Measurements from ENCODE around the gene RPL38. TPM values are rescaled to one million over a fixed set of nuclear protein-coding genes. Genes with fewer than 3 reads are reported as not detected.

Gene RPL38
- total RNA-seq, 2 experiments from 2014 or later, result 1,460 to 1,580 TPM

DNA sequence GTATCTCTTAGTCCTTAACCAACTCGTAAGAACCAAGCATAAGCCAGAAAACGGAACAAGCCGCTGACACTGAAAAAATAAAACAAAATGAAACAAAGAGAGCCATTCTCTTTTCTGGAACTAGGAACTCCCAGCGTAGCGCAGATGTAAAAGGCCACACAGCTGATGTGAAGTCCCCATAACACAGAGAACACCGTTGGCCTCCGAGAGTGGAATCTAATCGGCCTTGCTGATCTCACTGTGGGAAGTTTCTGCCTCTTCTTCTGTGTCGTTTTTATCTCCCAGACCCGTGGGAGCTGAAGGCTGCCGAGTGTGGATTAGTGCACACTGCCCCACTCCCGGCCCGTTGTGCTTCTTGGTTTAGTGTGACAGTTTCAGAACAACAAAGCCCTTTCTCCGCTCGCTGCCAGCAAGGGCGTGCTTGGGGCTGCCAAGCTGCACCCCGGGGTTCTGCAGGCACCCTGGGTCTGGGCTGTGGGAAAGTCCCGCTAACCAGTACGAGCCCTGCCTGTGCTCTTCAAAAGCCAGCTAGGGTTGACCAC is 31.6 kb downstream of the RPL38 start:
- ChIA-PET CTCF (no interaction called here), POLR2A (no interaction called here)
- H3K36me3 Mint-ChIP-seq, result peaks cover 2% of the 10 kb centered on the region
- H3K4me3 Mint-ChIP-seq, result no peak overlapping the region
- H3K9me3 Mint-ChIP-seq, result no peaks in the 10 kb centered on the region
- no peak overlapping the region for H3K27ac Mint-ChIP-seq
- no peaks in the 10 kb centered on the region for H3K27me3 Mint-ChIP-seq
- no peaks in the 10 kb centered on the region for H3K4me1 Mint-ChIP-seq (ENCODE audit: low read depth)
- intact Hi-C loops (cut with micrococcal nuclease), result no loop called here
- no peak for DNase-seq

DNA sequence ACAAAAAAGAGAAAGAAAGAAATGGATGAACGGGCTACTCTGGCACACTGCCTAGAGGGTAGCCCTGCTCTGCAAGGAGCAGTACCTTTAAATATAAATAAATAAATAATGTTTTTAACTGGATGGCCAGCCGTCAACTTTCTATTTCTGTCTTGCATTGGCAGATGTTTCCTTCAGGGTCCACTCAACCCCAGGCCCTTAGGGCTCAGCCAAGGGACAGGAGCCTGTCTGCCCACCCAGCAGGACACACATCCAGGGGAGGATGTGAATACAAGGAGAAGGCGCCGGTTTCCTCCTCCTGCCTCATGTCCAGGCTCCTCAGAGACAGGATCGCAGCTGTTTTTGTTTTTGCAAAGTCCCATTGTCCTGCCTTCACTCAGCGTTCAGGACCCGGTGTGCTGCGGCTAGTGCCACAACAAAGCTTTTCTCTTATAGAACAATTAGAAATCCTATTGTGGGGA is 32.5 kb downstream of the RPL38 start:
- Mint-ChIP-seq H3K4me3 (no peak overlapping the region), H3K36me3 (peaks cover 2% of the 10 kb centered on the region), H3K4me1 (ENCODE audit: low read depth) (no peaks in the 10 kb centered on the region), H3K9me3 (no peaks in the 10 kb centered on the region), H3K27me3 (no peaks in the 10 kb centered on the region), H3K27ac (no peak overlapping the region)
- DNase-seq, result no peak
- CTCF ChIA-PET, result no interaction called here
- intact Hi-C loops (cut with micrococcal nuclease), result no loop called here
- POLR2A ChIA-PET, result no interaction called here

DNA sequence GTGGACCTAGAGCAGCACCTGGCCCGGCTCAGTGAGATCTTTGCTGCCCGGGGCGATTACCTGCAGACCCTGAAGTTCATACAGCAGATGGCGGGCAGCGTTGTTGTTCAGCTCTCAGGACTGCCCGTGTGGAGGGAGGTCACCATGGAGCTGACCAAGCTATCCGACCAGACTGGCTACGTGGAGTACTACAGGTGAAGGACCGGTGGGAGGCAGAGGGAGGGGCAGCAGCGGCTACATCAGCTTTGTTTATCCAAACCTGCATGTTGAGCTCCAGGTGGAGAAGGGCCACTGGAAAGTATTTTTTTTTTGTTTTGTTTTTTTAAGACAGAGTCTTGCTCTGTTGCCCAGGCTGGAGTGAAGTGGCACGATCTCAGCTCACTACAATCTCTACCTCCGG is 33.8 kb downstream of the RPL38 start:
- no peak overlapping the region for H3K27ac Mint-ChIP-seq
- H3K36me3 Mint-ChIP-seq, result peaks cover 2% of the 10 kb centered on the region
- intact Hi-C loops (cut with micrococcal nuclease), result no loop called here
- ChIA-PET CTCF (interaction anchor here (0.7 kb wide), 1 partner anchor 35 kb away, joined by 4 read pairs; no protein-coding TSS in a partner anchor), POLR2A (no interaction called here)
- no peaks in the 10 kb centered on the region for H3K4me1 Mint-ChIP-seq (ENCODE audit: low read depth)
- H3K27me3 Mint-ChIP-seq, result no peaks in the 10 kb centered on the region
- H3K4me3 Mint-ChIP-seq, result no peak overlapping the region
- no peak for DNase-seq
- no peaks in the 10 kb centered on the region for H3K9me3 Mint-ChIP-seq

DNA sequence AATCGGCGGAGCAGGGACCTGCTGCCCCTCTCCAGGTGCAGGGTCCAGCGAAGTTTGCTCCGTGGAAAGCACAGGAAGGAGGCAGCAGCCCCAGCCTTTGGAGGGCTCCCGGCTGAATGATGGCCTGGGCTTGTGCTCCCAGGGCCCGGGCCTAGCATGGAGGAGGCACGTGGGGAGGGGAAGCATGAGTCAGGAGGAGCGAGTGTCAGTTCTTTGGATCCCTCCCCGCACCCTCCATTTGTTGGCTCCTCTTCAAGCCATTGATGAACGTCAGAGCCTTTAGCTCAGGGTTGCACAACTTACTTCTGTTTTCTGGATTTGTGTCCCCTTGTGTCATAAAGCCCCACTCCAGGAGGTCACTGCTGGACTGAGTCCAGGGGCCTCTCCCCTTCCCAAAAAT is 35.7 kb downstream of the RPL38 start:
- no peaks in the 10 kb centered on the region for H3K27me3 Mint-ChIP-seq
- H3K36me3 Mint-ChIP-seq, result no peaks in the 10 kb centered on the region
- H3K9me3 Mint-ChIP-seq, result no peaks in the 10 kb centered on the region
- intact Hi-C loops (cut with micrococcal nuclease), result no loop called here
- no peak overlapping the region for H3K4me3 Mint-ChIP-seq
- no peak for DNase-seq
- H3K27ac Mint-ChIP-seq, result no peak overlapping the region
- H3K4me1 Mint-ChIP-seq (ENCODE audit: low read depth), result no peaks in the 10 kb centered on the region
- CTCF ChIA-PET, result no interaction called here
- POLR2A ChIA-PET, result no interaction called here

DNA sequence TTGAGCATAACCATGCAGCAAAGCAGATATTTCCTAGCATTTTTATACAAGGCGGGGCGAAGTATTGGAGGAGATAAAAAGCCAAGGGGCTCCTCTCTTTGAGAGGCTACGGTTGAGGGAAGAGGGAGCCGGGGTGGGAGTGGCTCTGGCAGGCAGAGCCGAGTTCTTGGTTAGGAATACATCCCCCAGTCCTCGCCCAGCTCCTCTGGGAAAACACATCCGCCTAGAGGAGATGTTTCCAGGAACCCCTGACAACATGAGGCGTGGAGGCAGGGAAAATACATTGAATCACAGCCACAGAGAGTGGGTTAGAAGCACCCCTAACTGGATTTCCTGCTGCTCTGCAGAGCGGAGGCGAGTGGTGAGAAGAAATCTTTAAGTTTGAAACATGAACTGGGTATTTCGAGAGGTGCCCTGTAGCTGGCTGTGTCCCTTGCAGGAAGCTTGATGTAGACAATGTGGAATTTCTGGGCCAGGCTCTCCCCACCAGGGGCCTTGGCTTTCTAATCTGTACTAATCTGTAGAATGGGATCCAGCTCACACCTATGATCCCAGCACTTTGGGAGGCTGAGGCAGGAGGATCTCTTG is 37.2 kb downstream of the RPL38 start:
- ChIA-PET CTCF (no interaction called here), POLR2A (no interaction called here)
- H3K4me3 Mint-ChIP-seq, result no peak overlapping the region
- no peaks in the 10 kb centered on the region for H3K36me3 Mint-ChIP-seq
- no peaks in the 10 kb centered on the region for H3K27me3 Mint-ChIP-seq
- no peaks in the 10 kb centered on the region for H3K4me1 Mint-ChIP-seq (ENCODE audit: low read depth)
- H3K9me3 Mint-ChIP-seq, result no peaks in the 10 kb centered on the region
- intact Hi-C loops (cut with micrococcal nuclease), result no loop called here
- no peak for DNase-seq
- H3K27ac Mint-ChIP-seq, result no peak overlapping the region

DNA sequence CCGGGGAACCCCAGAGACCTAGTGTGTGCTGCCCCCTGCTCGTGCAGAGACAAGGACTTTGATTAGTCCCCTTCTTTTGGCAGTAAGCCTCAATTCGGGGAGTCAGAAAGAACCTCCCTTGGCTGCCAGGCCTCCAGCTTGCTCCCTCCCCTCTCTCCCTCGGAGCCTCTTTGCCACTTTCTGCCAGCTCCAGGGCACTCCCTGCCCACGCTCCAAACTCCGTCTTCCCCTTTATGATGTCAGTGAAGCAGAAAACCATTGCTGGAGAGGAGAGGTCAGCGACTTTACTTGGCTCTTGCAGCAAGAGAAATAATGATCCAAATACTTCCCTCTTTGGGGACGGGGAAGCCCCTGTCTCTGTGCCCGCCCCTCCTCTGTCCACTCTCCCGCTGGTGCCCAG is 38.0 kb downstream of the RPL38 start:
- POLR2A ChIA-PET, result no interaction called here
- Mint-ChIP-seq H3K9me3 (no peaks in the 10 kb centered on the region), H3K36me3 (no peaks in the 10 kb centered on the region), H3K27me3 (no peaks in the 10 kb centered on the region), H3K4me3 (no peak overlapping the region), H3K4me1 (ENCODE audit: low read depth) (no peaks in the 10 kb centered on the region), H3K27ac (no peak overlapping the region)
- CTCF ChIA-PET, result no interaction called here
- no peak for DNase-seq
- intact Hi-C loops (cut with micrococcal nuclease), result no loop called here

DNA sequence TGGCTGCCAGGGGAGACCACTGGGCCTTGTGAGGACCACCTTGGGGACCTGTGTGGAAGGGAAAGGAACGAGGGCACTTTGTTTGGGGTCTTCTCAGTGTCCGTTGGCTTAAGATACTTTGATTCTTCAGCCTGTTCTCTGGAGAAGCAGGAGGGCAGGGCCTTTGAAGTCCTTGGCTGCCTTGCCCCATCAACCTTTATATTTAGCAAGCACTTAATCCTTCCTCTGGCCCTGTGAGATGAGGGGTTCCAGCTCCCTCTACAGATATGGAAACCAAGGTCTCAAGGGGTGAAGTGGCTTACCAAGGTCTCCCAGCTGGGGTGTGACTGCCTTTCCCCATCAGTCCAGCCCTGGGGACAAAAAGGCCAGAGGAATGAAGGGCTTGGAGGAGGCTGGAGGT is 38.4 kb downstream of the RPL38 start:
- DNase-seq, result no peak
- ChIA-PET POLR2A (no interaction called here), CTCF (no interaction called here)
- Mint-ChIP-seq H3K36me3 (no peaks in the 10 kb centered on the region), H3K4me1 (ENCODE audit: low read depth) (no peaks in the 10 kb centered on the region), H3K4me3 (no peak overlapping the region), H3K27ac (no peak overlapping the region), H3K9me3 (no peaks in the 10 kb centered on the region), H3K27me3 (no peaks in the 10 kb centered on the region)
- intact Hi-C loops (cut with micrococcal nuclease), result no loop called here

DNA sequence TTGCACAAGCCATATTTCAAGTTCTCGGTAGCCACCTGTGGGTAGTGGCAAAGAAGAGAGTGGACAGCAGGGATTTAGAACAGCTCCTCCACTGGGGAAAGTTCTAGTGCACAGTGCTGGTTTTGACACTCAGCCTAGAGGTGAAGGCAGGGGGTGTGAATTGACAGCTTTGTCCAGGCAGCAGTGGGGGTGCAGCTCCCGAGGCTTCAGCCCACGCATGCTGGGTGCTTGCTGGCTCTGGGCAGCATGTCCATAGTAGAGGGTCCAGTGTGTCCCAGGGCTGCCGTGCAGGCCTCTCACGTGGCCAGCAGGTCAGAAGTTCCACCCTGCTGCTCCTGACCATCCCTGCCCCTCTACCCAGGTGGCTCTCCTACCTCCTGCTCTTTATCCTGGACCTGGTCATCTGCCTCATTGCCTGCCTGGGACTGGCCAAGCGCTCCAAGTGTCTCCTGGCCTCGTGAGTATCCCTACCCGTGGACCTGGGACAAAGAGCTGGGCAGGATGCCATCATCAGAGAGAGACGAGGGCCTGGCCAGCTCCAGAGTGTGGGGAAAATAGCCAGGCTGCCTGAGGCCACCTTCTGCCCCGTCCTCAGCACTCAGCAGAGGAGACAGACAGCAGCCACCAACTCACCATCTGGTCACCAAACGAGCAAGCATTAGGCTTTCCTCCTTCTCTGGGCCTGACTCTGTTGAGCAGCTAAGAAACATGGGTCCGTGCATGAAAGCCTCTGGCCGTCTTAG is 39.7 kb downstream of the RPL38 start:
- intact Hi-C loops (cut with micrococcal nuclease), result no loop called here
- no peak for DNase-seq
- H3K27ac Mint-ChIP-seq, result no peak overlapping the region
- H3K27me3 Mint-ChIP-seq, result no peaks in the 10 kb centered on the region
- ChIA-PET CTCF (interaction anchor here (0.5 kb wide), 1 partner anchor 114 kb away, joined by 3 read pairs; no protein-coding TSS in a partner anchor), POLR2A (no interaction called here)
- no peaks in the 10 kb centered on the region for H3K36me3 Mint-ChIP-seq
- H3K4me1 Mint-ChIP-seq (ENCODE audit: low read depth), result no peaks in the 10 kb centered on the region
- H3K9me3 Mint-ChIP-seq, result no peaks in the 10 kb centered on the region
- no peak overlapping the region for H3K4me3 Mint-ChIP-seq

DNA sequence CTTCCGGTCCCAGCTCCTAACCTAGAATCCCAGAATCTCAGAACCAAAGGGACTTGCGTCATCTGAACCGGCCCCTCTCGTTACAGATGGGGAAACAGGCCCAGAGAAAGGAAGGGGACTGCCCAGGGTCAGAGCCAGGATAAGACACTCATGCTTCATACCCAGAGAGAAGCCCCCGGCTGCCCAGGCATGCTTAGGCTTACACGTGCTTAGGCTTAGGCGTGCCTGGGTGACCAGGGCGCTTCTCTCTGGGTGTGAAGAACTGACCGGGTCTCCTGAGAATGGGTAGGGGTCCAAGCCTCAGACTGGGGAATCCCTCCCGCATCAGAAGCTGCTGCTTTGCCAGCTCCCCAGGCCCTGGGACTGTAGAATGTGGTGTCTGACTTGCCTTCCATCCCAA is 40.6 kb downstream of the RPL38 start:
- intact Hi-C loops (cut with micrococcal nuclease), result no loop called here
- no peaks in the 10 kb centered on the region for H3K9me3 Mint-ChIP-seq

DNA sequence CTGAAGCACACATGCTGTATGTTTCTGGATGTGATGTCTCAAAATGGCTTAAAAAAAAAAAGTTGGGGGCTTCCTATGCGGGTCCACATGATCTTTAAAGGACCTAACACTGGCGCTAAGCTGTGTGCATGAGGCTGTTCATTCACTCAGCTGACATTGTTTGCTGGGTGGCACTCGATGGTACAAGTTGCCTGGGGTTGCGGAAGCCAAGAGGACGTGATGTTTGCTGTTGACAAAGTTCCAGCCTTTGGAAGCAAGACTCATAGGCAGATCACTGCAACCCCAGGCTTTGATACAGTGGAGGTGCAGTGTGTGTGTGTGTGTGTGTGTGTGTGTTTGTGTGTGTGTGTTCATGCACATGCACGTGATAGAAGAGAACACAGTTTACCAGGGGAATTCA is 41.1 kb downstream of the RPL38 start:
- no peaks in the 10 kb centered on the region for H3K36me3 Mint-ChIP-seq
- H3K9me3 Mint-ChIP-seq, result no peaks in the 10 kb centered on the region
- H3K4me3 Mint-ChIP-seq, result no peak overlapping the region
- POLR2A ChIA-PET, result interaction anchor here (1.0 kb wide), 1 partner anchor 20 kb away, joined by 3 read pairs; no protein-coding TSS in a partner anchor
- H3K27ac Mint-ChIP-seq, result no peak overlapping the region
- CTCF ChIA-PET, result interaction anchor here (0.6 to 1.6 kb wide), 2 partner anchors 124 to 351 kb away, joined by 3 to 5 read pairs; no protein-coding TSS in a partner anchor
- no peaks in the 10 kb centered on the region for H3K4me1 Mint-ChIP-seq (ENCODE audit: low read depth)
- intact Hi-C loops (cut with micrococcal nuclease), result no loop called here
- DNase-seq, result no peak
- H3K27me3 Mint-ChIP-seq, result no peaks in the 10 kb centered on the region

More for the DNA sequence above, 40.6 kb downstream of the RPL38 start:
- POLR2A ChIA-PET, result no interaction called here
- no peaks in the 10 kb centered on the region for H3K36me3 Mint-ChIP-seq
- no peak for DNase-seq
- CTCF ChIA-PET, result interaction anchor here (0.6 to 1.6 kb wide), 2 partner anchors 124 to 351 kb away, joined by 3 to 5 read pairs; no protein-coding TSS in a partner anchor
- H3K27ac Mint-ChIP-seq, result no peak overlapping the region
- H3K4me3 Mint-ChIP-seq, result no peak overlapping the region
- H3K4me1 Mint-ChIP-seq (ENCODE audit: low read depth), result no peaks in the 10 kb centered on the region
- no peaks in the 10 kb centered on the region for H3K27me3 Mint-ChIP-seq

DNA sequence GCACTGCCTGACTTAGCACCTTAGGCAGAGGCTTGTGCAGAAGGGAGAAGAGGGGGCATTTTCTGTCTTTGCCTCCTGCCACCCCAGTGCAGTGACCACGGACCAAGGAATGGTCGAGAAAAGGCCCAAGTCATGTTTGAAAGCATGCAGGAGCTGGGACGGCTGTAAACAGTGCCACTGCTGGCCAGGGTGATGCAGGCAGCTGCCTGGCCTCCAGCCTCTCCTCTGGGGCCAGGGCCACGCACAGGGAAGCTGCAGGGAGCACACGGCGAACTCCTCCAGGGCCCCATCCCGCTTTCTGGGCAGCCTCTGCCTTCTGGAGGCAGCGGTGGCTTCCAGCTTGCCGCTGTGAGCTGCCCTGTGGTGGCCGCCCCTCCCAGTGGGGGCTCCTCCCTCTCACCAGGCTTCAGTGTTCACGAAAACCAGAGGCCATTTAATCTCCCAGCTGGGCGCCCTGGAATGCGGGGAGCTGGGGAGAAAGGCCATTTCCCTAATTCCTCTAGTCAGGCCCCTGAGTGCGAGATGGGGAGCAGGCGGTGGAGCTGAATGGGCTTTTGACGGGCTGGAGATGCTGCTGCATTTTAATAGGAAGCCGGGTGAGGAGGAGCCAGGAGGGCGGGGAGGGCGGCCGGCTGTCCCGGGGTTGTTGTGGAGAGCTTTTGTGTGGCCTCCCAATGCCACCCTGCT is 41.8 kb downstream of the RPL38 start:
- no peak overlapping the region for H3K27ac Mint-ChIP-seq
- CTCF ChIA-PET, result interaction anchor here (0.6 to 1.6 kb wide), 2 partner anchors 123 to 350 kb away, joined by 3 to 5 read pairs; no protein-coding TSS in a partner anchor
- intact Hi-C loops (cut with micrococcal nuclease), result no loop called here
- no peaks in the 10 kb centered on the region for H3K27me3 Mint-ChIP-seq
- no peaks in the 10 kb centered on the region for H3K9me3 Mint-ChIP-seq
- H3K4me1 Mint-ChIP-seq (ENCODE audit: low read depth), result no peaks in the 10 kb centered on the region
- H3K36me3 Mint-ChIP-seq, result no peaks in the 10 kb centered on the region
- no peak for DNase-seq
- H3K4me3 Mint-ChIP-seq, result no peak overlapping the region
- POLR2A ChIA-PET, result interaction anchor here (1.0 kb wide), 1 partner anchor 19 kb away, joined by 3 read pairs; no protein-coding TSS in a partner anchor

DNA sequence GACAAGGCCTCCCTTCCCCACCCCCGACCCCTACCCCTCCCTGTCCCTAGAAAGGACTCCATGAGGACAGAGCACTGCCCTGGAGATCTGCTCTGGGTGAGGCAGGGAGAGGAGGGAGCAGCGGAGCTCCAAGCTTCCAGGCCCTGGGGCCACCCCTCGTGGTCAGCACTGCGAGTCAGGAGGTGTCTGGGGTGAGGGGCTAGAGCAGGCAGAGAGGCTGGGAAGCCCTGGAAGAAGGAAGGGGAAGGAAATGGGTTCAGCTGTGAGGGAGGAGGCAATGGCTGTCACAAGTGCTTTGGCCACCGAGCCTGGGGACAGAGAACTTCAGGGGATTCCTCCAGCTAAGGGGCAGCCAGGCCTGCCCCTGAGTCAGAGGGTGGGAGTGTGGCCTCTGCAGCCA is 42.4 kb downstream of the RPL38 start:
- intact Hi-C loops (cut with micrococcal nuclease), result no loop called here
- Mint-ChIP-seq H3K36me3 (no peaks in the 10 kb centered on the region), H3K4me3 (no peak overlapping the region), H3K27me3 (no peaks in the 10 kb centered on the region), H3K9me3 (no peaks in the 10 kb centered on the region), H3K27ac (no peak overlapping the region), H3K4me1 (ENCODE audit: low read depth) (no peaks in the 10 kb centered on the region)
- POLR2A ChIA-PET, result no interaction called here
- CTCF ChIA-PET, result no interaction called here
- no peak for DNase-seq

All from activated CD4-positive, alpha-beta memory T cell treated with anti-CD3 and anti-CD28 coated beads for 36 hours (primary cell).